Duodenal mucosa (tissue), 2 donors: ENCODE results near the gene KRT28.

Source experiments
- H3K27ac ChIP-seq: one replicate; pipeline ENCODE4 v1.7.0; 2013; ENCODE audit warnings: low read depth, low read length
- H3K27me3 ChIP-seq, 2 donors: one replicate each; pipeline ENCODE4 v1.7.0; 2013; ENCODE audit warnings: low read length in 2 of 2, control low read depth in 1 of 2; ENCODE audit not compliant: insufficient read depth in 2 of 2, control insufficient read depth in 1 of 2
- H3K36me3 ChIP-seq, 2 donors: one replicate each; pipeline ENCODE4 v1.7.0; 2013; ENCODE audit warnings: low read length in 2 of 2, control low read depth in 1 of 2; ENCODE audit not compliant: insufficient read depth in 2 of 2, control insufficient read depth in 1 of 2
- H3K4me1 ChIP-seq, 2 donors: one replicate each; pipeline ENCODE4 v1.7.0; 2013; ENCODE audit warnings: low read length in 2 of 2, control low read depth in 1 of 2; ENCODE audit not compliant: insufficient read depth in 2 of 2, control insufficient read depth in 1 of 2
- H3K4me3 ChIP-seq, 2 donors: one replicate each; pipeline ENCODE4 v1.7.0; 2013; ENCODE audit warnings: low read length in 2 of 2, low read depth in 1 of 2
- H3K9ac ChIP-seq, 2 donors: one replicate each; pipeline ENCODE4 v1.7.0; 2013; ENCODE audit warnings: low read length in 2 of 2, low read depth in 1 of 2
- H3K9me3 ChIP-seq, 2 donors: one replicate each; pipeline ENCODE4 v1.7.0; 2013; ENCODE audit warnings: low read length in 2 of 2, control low read depth in 1 of 2; ENCODE audit not compliant: control insufficient read depth in 1 of 2

Gene KRT28

DNA sequence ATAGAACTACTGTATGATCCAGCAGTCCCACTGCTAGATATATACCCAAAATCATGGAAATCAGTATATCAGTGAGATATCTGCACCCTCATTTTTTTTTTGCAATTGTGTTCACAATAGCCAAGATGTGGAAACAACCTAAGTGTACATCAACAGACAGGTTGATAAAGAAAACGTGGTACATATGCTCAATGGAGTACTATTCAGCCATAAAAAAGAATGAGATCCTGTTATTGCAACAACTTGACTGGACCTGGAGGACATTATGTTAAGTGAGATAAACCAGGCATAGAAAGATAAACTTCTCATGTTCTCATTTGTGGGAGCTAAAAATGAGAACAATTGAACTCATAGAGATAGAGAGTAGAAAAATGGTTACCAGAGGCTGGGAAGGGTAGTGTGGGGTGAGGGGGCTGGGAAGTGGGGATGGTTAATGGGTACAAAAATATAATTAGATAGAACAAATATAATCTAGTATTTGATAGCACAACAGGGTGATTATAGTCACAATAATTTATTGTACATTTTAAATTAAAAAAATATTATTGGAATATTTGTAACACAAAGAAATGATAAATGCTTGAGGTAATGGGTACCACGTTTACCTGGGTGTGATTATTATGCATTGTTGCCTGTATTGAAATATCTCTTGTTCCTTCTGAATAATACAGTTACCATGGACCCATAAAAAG is 30.5 kb upstream of the KRT28 start:
- Histone ChIP-seq H3K4me1 (no peaks in the 10 kb centered on the region), H3K36me3 (peaks cover 0 to 8% of the 10 kb centered on the region in 2 donors), H3K4me3 (no peak overlapping the region), H3K27ac (no peak overlapping the region), H3K9me3 (no peaks in the 10 kb centered on the region), H3K9ac (no peak overlapping the region), H3K27me3 (no peaks in the 10 kb centered on the region)

DNA sequence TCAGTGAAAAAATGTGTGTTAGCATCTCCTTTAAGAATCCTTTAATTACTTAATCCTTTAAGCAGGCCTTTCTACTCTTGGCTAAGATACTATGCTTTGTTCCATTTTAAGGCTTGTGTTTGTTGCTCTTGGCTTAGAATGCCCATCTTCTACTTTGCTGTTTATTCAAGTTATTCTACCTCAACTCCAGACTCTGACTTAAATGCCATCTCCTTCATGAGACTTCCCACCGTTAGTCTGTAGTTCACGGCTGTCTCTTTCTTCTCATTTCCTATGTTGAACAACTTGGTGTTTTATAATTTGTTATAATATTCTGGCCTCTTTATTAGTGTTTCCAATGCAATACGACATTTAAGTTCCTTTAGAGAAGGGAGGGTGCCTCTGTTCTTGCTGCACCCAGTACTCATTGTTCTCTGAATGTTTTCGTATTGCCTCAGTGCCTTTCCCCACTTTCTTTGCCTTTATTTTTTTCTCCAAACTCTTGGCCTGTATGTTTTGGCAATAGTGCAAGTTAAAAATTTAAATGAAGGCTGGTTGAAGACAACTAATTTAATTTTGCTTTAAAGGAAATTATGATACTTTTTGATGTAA is 28.8 kb upstream of the KRT28 start:
- Histone ChIP-seq H3K27ac (no peak overlapping the region), H3K4me1 (no peaks in the 10 kb centered on the region)

DNA sequence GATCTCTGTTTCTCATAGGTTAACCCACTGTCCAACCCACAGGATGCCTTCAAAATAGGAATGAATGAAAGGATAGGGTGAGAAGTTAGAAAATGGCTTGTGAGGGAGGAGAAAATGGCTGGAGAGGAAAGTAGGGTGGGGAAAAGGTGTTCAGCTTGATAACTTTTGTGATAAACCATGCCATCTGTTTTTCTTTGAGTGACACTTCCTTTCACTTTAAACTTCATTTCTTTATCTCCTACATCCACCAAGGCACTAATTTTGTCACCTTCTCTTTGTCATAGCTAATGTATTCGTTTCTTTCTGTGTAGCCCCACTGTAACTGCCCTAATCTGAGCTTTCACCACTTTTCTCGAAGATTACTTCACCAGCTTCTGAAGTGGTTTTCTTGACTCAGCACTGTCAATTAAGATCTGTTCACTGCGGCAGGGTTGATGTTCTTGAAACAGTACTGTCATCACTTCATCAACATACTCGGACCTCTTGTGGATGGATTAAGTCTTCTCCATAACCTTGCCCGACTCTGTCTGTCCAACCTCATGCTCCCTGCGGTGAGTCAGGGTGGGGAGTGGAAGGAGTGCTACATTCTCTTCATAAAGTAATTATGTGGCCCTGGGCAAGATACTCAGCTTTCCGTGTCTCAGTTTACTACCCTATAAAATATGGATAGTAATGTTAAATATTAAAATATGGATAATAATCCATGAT is 28.1 kb upstream of the KRT28 start:
- Histone ChIP-seq H3K36me3 (no peaks in the 10 kb centered on the region), H3K27me3 (no peaks in the 10 kb centered on the region), H3K27ac (no peak overlapping the region), H3K9me3 (no peaks in the 10 kb centered on the region), H3K4me3 (no peak overlapping the region), H3K9ac (no peak overlapping the region), H3K4me1 (no peaks in the 10 kb centered on the region)

More for the DNA sequence above, 28.8 kb upstream of the KRT28 start:
- Histone ChIP-seq H3K9ac (no peak overlapping the region), H3K27me3 (no peaks in the 10 kb centered on the region), H3K36me3 (no peaks in the 10 kb centered on the region), H3K4me3 (no peak overlapping the region), H3K9me3 (no peaks in the 10 kb centered on the region)

DNA sequence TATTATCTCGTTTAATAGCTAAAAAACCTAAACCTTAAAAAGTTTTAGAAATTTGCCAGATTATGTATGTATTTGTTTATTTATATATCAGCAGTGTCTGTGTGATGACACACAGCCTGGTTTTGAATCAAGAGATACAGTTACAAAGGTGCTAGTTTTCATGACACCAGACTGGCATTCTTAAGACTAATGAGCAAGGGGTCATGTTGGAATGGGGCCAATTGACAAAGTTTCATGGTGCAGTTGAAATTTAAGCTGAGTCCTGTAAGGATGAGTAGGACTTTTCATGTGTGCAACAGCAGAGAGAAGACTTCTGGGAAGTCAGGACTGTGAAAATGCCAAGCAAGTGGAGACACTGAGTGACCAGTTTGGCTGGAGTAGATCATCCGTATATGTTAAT is 25.8 kb upstream of the KRT28 start:
- no peaks in the 10 kb centered on the region for H3K27me3 ChIP-seq
- H3K36me3 ChIP-seq, result no peaks in the 10 kb centered on the region
- no peaks in the 10 kb centered on the region for H3K9me3 ChIP-seq
- no peak overlapping the region for H3K9ac ChIP-seq
- H3K27ac ChIP-seq, result no peak overlapping the region
- H3K4me3 ChIP-seq, result no peak overlapping the region
- H3K4me1 ChIP-seq, result no peaks in the 10 kb centered on the region

DNA sequence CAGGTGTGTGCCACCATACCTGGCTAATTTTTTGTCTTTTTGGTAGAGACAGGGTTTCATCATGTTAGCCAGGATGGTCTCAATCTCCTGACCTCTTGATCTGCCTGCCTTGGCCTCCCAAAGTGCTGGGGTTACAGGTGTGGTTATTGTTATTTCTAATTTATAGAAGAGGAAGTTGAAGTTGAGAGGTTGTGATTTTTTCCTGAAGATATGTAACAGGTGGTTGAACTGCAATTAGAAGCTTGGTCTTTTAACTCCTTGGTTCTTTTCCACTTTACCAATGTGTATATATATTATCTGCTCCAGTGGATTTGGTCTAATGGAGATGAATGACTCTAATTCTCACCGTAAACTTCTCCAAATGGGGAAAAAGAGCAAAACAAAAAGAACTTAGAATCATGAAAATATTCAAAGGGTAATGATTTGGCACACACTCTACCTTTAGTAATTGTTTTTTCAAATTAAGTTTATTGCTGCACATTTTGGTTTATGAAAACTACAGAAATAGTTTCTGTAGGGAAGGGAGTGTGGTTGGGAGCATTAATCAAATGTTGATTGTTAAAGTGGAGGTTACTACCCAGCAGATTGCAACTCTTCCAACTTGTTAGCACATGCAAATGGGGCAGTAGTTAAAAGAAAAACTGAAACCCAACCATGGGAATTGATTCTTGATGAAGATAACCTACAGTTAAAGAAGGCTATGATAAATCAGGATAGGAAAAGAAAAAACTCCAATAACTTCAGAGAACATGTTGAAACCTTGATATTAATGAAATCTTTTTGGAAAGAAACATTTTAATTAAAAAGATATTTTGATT is 24.5 kb upstream of the KRT28 start:
- no peak overlapping the region for H3K4me3 ChIP-seq
- no peaks in the 10 kb centered on the region for H3K27me3 ChIP-seq
- no peak overlapping the region for H3K27ac ChIP-seq
- no peaks in the 10 kb centered on the region for H3K36me3 ChIP-seq
- no peaks in the 10 kb centered on the region for H3K9me3 ChIP-seq
- H3K9ac ChIP-seq, result no peak overlapping the region
- H3K4me1 ChIP-seq, result no peaks in the 10 kb centered on the region

DNA sequence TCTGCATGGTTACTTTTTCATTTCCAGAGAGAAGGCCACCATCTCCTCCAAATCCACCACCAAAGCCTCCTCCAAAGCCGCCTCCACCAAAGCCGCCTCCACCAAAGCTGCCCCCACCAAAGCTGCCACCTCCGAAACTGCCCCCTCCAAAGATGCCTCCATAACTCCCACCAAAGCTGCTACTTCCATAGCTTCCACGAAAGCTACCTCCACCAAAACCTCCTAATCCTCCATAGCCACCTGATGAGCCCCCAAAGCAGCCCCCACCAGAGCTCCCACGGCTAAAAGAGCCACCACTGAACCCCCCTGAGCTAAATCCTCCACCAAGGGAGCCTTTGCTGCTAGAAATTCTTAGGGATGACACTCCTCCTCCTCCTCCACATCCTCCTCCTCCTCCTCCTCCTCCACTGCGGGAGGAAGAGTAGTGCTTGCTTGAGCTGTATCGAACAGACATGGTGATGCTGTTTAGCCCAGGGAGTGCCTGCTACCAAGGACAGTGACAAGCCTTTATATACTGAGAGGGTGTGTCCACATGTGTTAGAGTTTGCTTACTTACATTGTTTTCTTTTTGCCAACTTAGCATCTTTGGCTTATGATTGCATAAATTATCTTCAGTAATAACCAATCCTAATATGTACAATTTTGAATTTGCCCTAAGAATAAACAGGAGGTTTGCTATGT is 22.5 kb upstream of the KRT28 start, which contains the start of gene KRT10:
KRT10 (minus strand) TSS at position 483 of the 681 bp plus-strand sequence; CDS start at position 454, 29 bp downstream.
- no peak within 1 kb of the TSS for H3K4me3 ChIP-seq
- no peak within 1 kb of the TSS for H3K27ac ChIP-seq
- no peak within 1 kb of the TSS for H3K9ac ChIP-seq
- peaks cover 0 to 3% of the 10 kb centered on the region in 2 donors for H3K4me1 ChIP-seq
- H3K27me3 ChIP-seq, result no peaks in the 10 kb centered on the region
- H3K36me3 ChIP-seq, result peaks cover 0 to 3% of the 10 kb centered on the region in 2 donors
- H3K9me3 ChIP-seq, result no peaks in the 10 kb centered on the region

DNA sequence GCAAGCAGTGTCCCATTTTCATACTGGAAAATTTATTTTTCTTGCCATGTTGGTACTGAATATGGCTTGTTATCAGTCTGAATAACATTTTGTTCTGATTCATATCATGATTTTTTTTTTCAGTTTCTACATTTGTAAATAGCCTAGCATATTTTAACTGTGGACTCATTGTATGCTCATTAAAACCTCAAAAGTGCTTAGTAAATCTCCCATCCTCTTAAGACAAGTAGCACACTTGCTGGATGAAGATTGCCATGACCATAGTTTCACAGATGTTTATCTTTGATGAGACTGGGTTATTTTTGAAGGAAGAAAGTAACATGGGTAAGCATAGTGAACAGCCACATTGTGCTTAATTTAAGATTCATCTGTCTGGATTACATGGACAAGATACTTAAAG is 21.8 kb upstream of the KRT28 start:
- Histone ChIP-seq H3K27ac (no peak overlapping the region), H3K9me3 (no peaks in the 10 kb centered on the region), H3K27me3 (no peaks in the 10 kb centered on the region), H3K4me3 (no peak overlapping the region), H3K4me1 (peaks cover 0 to 3% of the 10 kb centered on the region in 2 donors), H3K9ac (no peak overlapping the region), H3K36me3 (peaks cover 0 to 8% of the 10 kb centered on the region in 2 donors)

DNA sequence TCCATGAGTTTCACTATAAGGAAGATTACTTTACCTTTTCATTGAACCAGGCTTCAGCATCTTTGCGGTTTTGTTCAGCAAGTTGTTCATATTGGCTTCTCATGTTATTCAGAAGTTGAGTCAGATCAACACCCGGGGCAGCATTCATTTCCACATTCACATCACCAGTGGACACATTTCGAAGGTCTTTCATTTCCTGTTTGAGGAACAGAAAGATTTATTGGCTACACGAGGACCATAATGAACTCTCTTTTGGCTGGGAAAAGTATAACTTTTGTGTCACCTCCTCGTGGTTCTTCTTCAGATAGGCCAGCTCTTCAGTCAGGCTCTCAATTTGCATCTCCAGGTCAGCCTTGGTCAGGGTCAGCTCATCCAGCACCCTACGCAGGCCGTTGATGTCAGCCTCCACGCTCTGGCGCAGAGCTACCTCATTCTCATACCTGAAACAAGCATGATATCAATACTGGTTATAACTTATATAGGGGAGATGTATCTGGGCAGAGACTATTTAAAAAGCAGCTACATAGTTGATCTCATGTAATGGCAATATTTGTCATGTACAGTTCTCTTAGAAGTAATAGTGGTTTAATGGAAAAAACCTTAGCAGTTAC is 20.6 kb upstream of the KRT28 start:
- no peaks in the 10 kb centered on the region for H3K27me3 ChIP-seq
- no peaks in the 10 kb centered on the region for H3K9me3 ChIP-seq
- H3K9ac ChIP-seq, result no peak overlapping the region
- peaks cover 0 to 8% of the 10 kb centered on the region in 2 donors for H3K36me3 ChIP-seq
- peak overlapping the region in 1 of 2 donors; percentile 85 for H3K4me3 ChIP-seq
- H3K4me1 ChIP-seq, result peaks cover 0 to 3% of the 10 kb centered on the region in 2 donors
- no peak overlapping the region for H3K27ac ChIP-seq

DNA sequence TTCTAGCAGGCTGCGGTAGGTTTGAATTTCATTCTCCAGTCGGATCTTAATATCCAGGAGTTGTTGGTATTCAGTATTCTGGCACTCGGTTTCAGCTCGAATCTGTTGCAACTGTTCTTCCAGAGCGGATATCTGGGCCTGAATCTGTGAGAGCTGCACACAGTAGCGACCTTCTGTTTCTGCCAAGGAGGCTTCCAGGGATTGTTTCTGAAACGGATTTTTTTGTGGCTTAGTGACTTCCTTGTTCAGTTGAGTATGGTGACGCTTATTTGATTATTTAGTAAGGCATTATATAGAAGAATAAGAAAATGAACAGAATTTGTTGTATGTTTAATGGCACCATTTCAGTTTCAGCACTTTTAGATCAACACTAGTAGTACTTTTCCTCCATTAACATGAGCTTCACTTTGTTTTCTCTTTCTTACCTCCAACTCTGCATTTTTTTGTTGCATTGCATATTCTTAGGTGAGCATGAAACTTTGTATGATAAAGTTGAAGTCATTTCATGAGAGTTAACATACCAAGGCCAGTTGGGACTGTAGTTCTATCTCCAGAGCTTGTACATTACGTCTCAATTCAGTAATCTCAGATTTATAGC is 19.9 kb upstream of the KRT28 start:
- Histone ChIP-seq H3K4me1 (peaks cover 0 to 3% of the 10 kb centered on the region in 2 donors), H3K27me3 (no peaks in the 10 kb centered on the region), H3K36me3 (peaks cover 0 to 8% of the 10 kb centered on the region in 2 donors), H3K27ac (no peak overlapping the region), H3K9ac (peak overlapping the region in 1 of 2 donors; percentile 31), H3K4me3 (peak overlapping the region; percentile 76 to 85), H3K9me3 (no peaks in the 10 kb centered on the region)
